ENCODE data around the gene BRICD5.

The BRICD5 gene

DNA sequence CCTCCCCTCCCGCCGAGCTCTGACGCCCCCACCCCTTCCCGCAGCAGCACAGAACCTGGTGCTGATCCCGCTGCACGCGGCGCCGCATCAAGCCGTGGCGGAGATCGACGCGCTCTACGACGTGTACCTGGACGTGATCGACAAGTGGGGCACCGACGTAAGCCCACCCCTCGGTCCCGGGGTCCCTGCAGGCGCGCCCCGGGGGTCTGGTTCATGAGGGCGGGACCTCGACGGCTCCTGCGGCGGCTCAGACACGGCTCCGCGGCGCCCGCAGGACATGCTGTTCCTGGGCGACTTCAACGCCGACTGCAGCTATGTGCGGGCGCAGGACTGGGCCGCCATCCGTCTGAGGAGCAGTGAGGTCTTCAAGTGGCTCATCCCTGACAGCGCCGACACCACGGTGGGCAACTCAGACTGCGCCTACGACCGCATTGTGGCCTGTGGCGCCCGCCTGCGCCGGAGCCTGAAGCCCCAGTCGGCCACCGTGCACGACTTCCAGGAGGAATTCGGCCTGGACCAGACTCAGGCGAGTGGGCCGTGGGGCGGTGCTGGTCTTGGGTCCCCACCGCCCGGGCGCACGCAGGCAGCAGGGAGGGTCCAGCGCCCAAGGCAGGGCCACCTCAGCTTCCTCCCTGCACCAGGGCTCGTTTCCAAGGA, 27.0 kb upstream of the BRICD5 start:
- no peak for DNase-seq (ENCODE audit: low read depth in 2 of 2, low spot score in 1 of 2)

DNA sequence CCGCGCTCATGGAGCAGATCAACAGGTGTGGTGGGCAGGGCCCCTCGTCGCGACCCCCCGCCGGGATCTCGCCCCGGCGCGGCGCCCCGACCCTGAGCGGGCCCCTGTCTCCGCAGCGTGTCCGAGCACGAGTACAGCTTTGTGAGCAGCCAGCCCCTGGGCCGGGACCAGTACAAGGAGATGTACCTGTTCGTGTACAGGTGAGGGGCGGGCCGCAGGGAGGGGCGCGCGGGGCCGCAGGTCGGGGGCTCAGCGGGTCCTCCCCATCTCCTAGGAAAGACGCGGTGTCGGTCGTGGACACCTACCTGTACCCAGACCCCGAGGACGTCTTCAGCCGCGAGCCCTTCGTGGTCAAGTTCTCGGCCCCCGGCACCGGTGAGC, 26.4 kb upstream of the BRICD5 start:
- no peak for DNase-seq (ENCODE audit: low read depth in 2 of 2, low spot score in 1 of 2)

DNA sequence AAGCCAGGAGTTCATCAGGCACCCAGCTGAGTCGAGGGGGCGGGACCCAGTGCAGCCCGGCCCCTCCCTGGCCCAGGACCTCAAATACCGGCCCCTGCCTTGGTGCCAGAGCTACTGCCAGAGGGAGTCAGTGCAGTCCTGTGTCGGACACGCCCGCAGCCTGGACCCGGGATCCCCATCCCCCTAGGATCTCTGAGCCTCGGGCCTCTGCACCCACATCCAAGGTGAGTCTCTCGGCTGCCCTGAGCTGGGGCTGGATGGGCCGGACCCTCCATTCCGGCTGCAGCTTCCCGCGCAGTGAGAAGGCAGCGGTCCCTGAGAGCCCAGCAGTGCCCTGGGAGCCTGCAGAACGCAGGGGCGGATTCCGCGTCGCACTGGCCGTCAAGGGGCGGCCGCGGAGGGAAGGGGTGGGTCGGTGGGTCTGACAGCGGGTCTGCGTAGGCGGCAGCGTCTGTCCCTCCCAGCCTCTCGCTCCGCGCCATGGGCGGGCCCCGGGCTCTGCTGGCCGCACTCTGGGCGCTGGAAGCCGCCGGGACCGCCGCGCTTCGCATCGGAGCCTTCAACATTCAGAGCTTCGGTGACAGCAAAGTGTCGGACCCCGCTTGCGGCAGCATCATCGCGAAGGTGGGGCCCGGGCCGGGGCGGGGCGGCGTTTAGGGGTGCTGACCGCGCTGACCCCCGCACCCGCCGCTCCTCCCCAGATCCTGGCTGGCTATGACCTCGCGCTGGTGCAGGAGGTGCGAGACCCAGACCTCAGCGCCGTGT, 25.9 kb upstream of the BRICD5 start, which contains the start of gene DNASE1L2:
TSS of gene DNASE1L2 (plus strand) at position 108 of the 765 bp plus-strand sequence. CDS start at position 481, 373 bp downstream.
- DNase-seq (ENCODE audit: low read depth in 2 of 2, low spot score in 1 of 2): no peak

DNA sequence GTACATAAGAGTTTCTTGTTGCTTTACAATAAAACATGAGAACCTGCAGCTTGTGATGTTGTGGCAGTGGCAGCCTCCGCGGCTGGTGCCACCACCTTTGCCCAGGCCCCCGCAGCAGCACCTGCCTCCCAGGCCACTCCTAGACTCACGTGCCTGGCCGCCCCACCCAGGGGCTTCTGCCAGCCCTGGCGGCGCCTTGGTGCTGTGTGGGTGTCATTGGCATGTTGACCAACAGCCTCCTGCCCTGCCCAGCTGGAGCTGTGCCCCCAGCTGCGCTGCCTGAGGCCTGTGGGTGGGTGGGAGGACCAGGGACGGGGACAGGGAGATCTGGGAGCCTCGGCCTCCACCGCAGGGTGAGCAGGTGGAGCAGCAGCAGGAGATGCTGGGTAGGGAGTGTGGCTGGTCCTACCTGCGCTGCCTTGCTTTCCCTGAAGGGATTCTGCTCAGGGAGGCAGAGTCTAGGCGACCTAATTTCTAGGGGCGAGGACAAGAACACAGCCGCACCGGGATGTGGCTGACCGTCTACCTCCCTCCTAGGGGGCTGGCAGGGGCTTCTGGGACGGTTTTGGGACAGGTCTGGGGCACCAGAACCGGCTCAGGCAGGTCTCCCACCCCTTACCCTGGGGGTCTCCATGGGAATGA, 25.2 kb upstream of the BRICD5 start:
- DNase-seq (ENCODE audit: low read depth in 2 of 2, low spot score in 1 of 2): no peak

DNA sequence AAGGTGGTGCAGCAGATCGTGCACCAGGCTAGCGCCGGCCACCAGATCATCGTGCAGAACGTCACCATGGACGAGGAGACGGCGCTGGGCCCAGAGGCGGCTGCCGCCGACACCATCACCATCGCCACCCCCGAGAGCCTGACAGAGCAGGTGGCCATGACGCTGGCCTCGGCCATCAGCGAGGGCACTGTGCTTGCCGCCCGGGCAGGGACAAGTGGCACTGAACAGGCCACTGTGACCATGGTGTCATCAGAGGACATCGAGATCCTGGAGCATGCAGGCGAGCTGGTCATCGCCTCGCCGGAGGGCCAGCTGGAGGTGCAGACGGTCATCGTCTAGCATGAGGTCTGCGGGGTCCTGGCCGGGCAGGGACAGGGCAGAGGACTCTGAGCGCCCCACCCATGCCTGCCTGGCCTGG, 24.6 kb upstream of the BRICD5 start:
- DNase-seq (ENCODE audit: low read depth in 2 of 2, low spot score in 1 of 2): no peak

DNA sequence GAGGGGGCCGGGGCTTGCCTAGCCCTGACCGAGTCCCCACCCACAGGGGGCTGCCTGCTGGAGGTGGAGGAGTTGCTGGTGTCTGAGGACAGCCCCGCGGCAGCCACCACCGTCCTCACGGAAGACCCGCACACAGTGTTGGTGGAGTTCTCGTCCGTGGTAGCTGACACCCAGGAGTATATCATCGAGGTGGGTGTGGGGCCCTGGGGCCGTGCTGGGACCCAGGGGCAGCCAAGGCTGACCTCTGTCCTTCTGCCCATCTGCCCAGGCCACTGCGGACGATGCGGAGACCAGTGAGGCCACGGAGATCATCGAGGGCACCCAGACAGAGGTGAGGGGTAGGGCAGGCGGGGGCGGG, 24.1 kb upstream of the BRICD5 start:
- no peak for DNase-seq (ENCODE audit: low read depth in 2 of 2, low spot score in 1 of 2)

DNA sequence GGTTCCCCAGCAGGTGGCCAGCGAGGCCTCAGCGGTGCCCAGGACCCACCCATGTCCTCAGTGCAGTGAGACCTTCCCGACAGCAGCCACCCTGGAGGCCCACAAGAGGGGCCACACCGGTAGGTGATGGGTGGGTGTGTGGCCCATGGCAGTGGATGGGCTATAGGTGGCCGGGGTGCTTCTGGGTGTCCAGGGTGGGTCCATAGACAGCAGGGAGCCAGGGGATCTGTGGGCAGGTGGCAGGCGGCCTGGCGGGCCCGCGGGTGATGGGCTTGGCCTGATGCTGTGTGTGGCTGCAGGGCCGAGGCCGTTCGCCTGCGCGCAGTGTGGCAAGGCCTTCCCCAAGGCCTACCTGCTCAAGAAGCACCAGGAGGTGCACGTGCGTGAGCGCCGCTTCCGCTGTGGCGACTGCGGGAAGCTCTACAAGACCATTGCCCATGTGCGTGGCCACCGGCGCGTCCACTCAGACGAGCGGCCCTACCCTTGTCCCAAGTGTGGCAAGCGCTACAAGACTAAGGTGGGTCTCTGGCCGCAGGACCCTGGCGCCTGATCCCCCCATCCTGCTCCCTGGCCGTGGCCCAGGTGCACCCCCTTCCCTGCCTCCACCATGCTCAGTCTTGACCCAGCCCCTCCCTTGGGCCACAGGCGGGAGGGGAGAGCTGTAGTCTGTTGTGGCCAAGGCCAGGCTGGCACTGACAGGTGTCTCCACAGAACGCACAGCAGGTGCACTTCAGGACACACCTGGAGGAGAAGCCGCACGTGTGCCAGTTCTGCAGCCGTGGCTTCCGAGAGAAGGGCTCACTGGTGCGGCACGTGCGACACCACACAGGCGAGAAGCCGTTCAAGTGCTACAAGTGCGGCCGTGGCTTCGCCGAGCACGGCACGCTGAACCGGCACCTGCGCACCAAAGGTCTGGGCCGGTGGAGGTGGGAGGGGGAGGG, 23.5 kb upstream of the BRICD5 start:
- no peak for DNase-seq (ENCODE audit: low read depth in 2 of 2, low spot score in 1 of 2)

DNA sequence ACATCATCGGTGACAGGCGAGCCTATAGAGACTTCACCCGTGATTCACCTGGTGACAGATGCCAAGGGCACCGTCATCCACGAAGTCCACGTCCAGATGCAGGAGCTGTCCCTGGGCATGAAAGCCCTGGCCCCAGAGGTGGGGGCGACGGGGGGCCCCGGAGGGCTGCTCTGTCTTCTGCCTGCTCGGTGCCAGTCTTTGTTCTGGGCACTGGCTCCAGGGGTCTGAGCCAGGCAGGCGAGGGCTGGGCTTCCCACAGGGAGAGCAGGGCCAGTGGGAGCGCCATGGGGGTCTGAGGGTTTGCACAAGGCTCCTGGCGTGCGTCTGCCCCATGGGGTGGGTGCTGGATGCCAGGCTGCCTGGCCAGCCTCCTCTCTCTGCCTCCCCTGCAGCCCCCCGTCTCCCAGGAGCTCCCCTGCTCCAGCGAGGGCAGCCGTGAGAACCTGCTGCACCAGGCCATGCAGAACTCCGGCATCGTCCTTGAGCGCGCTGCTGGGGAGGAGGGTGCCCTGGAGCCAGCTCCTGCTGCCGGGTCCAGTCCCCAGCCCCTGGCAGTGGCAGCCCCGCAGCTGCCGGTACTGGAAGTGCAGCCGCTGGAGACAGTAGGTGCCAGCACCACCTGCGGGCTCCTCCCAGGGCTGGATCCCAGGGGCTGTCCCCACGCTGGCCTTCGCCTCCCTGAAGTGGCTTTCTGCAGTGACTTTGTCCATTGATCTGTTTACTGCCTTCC, 22.5 kb upstream of the BRICD5 start:
- DNase-seq (ENCODE audit: low read depth in 2 of 2, low spot score in 1 of 2): no peak

DNA sequence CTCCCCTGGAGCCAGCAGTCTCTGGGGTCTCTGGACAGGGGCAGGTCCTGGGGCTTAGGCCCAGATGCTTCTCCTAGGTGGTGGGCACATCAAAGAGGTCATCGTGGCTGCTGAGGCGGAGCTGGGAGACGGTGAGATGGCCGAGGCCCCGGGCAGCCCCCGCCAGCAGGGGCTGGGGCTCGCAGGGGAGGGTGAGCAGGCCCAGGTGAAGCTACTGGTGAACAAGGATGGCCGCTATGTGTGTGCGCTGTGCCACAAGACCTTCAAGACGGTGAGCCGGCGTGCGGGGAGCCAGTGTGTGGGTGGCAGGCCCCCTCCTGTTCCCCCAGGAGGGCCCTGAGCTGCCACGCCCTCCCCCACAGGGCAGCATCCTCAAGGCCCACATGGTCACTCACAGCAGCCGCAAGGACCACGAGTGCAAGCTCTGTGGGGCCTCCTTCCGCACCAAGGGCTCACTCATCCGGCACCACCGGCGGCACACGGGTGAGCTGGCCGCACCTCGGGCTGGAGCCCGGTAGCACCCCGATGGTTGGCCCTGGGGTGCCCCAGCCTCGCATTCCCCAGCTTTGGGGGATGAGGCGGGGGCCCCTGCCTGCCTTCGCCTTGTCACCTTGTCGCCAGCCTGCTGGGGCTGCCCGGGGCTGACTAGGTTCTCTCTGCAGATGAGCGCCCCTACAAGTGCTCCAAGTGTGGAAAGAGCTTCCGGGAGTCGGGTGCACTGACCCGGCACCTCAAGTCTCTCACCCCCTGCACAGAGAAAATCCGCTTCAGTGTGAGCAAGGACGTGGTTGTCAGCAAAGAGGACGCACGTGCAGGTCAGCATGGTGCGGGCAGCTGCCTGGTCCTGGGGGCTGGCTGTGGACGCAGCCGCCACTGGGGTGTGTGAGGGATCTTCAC, 21.7 kb upstream of the BRICD5 start:
- no peak for DNase-seq (ENCODE audit: low read depth in 2 of 2, low spot score in 1 of 2)

DNA sequence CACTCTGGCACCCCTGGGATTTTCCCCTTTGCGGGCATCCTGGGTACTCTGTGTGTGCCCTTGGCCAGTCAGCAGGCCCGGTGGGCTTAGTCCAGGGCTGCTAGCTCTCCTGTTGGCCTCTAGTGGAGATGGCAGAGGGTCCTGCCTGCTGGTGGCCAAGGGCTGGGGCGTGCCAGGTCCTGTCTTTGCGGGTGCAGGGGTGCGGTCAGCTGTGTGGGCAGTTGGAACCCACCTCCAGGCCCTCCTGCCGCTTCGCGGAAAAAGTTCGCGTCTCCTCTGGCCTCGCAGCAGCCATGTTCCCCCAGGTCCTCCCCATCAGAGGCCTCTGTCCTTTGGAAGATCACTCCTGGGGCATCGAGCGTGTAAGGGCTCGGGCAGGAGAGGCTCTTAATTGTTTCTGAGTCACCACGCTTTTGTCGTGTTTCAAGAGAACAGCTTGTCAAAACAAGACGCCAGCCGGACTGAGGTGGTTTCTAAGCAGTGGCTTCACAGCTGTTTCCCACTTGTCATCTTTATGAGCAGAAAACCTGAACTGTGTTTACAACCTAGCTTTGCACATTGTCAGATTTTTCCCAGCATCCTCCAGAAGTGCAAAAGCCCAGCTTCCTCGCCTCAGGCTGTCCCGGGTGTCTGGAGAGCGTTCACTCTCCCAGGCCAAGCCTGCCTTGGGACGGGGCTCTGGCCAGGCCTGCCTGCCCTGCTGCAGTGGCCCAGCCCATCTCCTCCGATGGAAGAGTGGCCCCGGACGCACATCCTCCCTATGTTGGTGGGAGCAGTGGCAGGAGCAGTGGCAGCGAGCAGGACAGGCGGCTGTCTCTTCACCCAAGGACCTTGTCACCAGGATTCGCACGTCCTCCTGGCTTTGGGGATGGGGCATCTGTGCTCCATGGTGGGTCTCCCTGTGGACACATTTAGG, 20.6 kb upstream of the BRICD5 start:
- DNase-seq (ENCODE audit: low read depth in 2 of 2, low spot score in 1 of 2): no peak

DNA sequence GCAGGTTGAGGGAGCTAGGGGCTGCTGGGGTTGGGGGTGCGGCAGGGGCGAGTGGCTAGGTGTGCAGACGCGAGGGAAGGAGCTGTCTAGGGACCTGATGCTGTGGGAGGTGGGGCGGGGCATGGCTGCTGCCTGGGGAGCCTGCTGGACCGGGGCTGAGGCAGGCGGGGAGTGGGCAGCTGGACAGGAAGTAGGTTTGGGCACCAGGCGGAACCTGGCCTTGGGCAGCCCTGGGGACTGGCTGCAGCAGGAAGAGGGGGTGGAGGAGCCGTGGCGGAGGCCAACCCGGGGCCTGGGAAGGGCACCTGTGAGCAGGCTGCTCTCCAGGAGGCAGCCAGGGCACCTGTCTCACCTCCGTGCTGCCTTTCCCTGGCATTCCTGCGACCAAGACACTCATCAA, 19.7 kb upstream of the BRICD5 start:
- DNase-seq (ENCODE audit: low read depth in 2 of 2, low spot score in 1 of 2): no peak

DNA sequence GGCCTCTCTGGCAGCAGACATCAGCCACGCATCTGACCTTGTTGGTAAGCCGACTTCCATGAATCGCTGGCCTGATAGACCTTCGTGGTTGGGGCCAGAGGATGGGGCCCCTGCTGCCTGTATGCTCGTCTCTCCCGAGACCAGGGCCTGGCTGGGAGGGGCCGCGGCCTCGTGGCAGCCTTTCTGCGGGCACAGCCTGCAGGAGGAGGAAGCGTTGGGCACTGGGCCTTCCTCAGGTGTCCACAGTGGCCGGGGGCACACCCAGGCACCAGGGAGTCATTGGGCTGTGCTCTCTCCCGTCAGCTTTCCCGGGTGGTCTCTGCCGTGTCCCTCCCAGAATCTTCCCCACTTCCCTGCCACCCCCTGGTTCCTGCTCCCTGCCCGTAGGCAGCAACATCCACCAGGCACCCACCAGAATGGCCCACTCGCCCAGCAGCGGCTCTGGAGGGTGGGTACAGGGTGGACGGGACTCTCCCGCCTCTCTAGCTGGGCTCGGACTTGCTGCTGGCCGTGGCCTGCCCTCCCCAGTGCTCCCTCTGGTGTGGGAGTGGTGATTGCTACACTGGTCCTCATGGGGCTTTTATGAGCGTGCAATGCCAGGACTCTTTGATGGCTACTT, 19.1 kb upstream of the BRICD5 start:
- DNase-seq (ENCODE audit: low read depth in 2 of 2, low spot score in 1 of 2): no peak

DNA sequence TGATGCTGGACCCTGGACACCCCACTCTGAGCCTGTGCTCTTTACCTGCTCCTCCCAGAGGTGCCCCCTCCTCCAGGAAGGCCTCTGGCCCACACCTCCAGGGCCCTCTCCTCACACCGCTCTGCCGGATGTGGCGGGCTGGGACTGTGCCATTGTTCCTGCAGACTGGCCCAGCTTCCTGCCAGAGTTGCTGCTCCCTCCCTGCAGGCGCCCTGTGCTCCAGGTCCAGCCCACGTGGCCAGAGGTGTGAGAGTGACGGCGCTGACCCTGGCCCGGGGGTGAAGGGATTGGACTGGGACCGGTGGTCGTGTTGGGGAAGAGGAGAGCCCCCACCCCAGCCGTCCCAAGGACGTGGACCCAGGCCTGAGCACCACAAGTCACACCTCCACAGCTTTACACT, 18.4 kb upstream of the BRICD5 start:
- no peak for DNase-seq (ENCODE audit: low read depth in 2 of 2, low spot score in 1 of 2)

DNA sequence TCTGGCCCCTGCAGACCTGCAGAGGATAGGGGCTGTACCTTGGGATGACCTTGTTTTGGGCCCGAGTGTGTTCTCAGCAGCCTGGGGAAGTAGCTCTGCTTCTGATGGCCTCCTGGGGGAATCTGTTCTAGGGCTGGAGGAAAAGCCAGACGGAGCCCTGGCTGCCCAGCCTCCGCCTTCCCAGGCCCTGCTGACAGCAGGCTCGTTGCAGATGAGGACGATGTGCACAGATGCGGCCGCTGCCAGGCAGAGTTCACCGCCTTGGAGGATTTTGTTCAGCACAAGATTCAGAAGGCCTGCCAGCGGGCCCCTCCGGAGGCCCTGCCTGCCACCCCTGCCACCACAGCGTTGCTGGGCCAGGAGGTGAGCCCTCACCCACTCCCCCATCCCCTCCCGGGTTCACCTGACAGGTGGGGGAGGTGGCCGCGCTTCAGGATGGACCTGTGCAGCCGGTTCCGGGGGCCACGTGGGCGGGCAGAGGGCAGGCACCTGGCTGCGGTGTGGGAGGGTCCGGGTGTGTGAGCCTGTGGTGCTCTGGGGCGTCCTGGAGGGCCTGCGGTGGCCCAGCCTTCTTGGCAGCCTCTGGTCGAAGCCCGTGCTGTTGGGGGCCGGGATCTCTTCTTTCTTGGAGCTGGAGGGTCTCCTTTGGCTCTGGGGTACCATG, 17.6 kb upstream of the BRICD5 start:
- no peak for DNase-seq (ENCODE audit: low read depth in 2 of 2, low spot score in 1 of 2)

DNA sequence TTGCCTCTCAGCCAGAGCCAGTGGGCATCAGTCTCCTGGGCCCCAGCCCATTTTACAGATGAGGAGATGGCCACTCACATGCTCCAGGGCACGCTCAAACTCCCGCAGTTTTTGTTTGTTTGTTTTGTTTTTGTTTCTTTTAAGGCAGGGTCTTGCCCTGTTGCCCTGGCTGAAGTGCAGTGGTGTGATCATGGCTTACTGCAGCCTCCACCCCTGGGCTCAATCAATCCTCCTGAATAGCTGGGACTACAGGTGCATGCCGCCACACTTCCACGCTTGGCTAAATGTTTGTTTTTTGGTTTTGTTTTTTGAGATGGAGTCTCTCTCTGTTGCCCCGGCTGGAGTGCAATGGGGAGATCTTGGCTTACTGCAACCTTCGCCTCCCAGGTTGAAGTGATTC, 16.3 kb upstream of the BRICD5 start:
- DNase-seq (ENCODE audit: low read depth in 2 of 2, low spot score in 1 of 2): no peak

DNA sequence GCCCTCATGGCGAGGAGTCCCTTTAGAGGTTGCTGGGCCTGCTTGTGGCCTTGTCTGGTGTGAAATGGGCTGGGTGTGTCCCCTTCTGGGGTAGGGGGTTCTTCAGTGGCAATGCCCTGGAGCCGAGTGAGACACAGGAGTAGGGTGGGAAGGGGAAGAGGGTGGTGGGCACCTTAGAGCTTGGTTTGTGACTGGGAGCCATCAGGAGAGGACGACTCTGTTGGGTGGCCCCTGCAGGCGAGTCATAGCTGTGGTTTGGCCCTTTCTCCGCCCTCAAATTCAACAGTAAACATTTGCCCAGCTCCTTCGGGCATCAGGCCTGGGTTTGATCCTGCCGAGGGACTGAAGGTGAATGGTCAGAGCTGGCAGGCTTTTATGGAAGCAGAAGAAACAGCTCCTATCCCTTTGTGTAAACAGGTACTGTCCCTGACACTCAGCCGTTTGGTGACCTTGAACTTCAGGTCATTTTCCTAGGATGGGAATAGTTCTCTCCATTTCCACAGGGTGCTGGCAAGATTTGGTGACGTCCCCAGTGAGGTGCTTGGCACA, 15.7 kb upstream of the BRICD5 start:
- DNase-seq (ENCODE audit: low read depth in 2 of 2, low spot score in 1 of 2): no peak

DNA sequence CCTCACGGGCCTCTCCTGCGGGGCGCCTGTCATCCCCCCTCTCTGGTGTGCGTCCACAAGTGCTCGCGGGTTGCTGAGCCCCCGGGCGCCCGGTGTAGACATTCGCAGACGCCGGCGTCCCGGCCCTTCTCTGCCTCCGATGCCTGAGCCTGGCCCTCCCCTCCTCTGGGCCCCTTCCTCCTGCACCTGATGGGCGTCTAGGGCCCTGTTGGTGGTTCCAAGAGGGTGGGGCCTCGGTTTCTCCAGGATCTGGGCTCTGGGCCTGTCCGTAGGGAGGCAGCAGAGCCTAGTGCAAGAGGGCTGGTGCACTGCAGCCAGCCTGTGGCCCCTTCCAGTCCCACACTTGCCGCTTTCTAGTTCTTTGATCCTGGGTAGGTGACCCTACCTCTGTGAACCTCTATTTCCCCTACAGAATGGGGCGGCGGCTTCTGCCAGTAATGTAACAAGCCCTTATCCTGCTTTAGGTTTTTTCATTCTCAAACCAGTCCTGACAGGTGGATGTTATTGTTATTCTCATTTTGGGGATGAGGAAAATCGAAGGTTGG, 13.4 kb upstream of the BRICD5 start:
- no peak for DNase-seq (ENCODE audit: low read depth in 2 of 2, low spot score in 1 of 2)
